Cerebellar cortex (tissue), 1 donor: Measurements from ENCODE around the gene RANBP1.

Experiments used
- DNase-seq: peaks from one replicate; pipeline ENCODE4 v3.0.0-alpha.2; 2015; ENCODE audit warnings: low spot score

Gene RANBP1

GRCh38 chr22:20138417-20138738 lies 22.5 kb downstream of the RANBP1 start:
- no peak for DNase-seq

DNA sequence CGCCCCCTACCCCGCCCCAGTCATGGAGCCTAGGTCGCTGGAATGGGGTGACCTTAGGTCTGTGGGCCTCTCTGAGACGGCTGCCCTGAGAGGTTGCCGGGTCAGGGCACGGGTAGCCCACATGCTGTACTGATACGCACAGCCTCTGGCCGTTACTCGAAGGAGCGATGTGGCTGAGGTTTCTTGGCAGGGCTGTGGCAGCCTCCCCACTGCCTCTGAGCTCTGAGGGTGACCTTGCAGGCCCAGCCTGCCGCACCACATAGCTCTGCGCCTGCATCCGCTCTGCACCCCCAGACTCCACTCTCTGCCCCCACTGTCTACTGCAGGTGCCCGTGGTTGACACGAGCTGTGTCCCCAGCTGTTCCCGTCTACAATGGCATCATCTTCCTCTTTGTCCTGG lies 23.0 kb downstream of the RANBP1 start:
- DNase-seq: no peak

- DNase-seq: no peak
These were observed 23.6 kb downstream of the RANBP1 start for GRCh38 chr22:20139391-20140106.

DNA sequence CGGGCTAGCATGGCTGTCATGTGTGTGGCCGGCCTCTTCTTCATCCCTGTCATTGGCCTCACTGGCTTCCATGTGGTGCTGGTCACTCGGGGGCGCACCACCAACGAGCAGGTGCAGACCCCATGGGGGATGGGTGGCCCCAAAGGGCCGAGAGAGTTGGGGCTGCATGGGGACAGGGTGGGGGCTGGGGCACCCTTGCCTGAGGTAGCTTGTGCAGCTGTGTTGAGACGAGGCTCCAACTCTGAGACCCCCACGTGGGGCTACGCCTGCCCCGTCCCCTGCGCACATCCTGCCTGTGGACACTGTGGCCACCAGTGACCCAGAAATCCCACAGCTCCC lies 24.2 kb downstream of the RANBP1 start:
- no peak for DNase-seq

GRCh38 chr22:20140521-20140964 lies 24.6 kb downstream of the RANBP1 start:
- DNase-seq: no peak

DNA sequence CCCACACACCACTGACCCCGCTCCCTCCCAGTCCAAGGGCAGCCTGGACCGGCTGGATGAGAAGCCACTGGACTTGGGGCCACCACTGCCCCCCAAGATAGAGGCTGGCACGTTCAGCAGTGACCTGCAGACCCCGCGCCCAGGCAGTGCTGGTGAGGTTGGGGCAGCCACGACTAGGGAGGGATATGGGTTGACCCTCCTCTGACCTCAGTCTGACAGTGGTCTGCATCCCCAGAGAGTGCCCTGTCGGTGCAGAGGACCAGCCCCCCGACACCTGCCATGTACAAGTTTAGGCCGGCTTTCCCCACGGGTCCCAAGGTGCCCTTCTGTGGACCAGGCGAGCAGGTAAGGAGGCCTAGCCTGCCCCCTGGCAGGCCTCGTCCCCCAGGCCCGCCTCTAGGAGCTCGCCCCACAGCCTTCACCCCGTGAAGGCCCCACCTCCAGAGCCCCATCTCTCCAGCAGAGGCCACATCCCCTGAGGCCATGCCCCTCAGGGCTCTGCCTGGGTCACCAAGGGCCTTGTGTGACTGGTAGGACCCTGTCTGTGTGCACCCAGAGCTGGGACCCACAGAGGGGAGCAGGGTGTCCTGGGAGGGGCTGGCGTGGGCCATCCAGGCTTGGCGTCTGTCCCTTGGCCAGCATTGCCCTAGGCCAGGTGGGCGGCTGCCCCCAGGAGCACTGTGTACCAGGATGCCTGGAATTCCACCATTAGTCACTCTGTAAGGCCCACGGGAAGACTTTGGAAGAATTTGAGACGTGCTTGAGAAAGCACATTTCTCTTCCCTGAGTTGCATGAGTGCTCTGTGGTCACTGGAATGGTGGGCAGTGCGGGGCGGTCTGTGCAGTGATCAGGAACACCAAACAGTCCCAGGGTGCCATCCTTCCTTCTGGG lies 25.5 kb downstream of the RANBP1 start:
- DNase-seq: no peak

DNA sequence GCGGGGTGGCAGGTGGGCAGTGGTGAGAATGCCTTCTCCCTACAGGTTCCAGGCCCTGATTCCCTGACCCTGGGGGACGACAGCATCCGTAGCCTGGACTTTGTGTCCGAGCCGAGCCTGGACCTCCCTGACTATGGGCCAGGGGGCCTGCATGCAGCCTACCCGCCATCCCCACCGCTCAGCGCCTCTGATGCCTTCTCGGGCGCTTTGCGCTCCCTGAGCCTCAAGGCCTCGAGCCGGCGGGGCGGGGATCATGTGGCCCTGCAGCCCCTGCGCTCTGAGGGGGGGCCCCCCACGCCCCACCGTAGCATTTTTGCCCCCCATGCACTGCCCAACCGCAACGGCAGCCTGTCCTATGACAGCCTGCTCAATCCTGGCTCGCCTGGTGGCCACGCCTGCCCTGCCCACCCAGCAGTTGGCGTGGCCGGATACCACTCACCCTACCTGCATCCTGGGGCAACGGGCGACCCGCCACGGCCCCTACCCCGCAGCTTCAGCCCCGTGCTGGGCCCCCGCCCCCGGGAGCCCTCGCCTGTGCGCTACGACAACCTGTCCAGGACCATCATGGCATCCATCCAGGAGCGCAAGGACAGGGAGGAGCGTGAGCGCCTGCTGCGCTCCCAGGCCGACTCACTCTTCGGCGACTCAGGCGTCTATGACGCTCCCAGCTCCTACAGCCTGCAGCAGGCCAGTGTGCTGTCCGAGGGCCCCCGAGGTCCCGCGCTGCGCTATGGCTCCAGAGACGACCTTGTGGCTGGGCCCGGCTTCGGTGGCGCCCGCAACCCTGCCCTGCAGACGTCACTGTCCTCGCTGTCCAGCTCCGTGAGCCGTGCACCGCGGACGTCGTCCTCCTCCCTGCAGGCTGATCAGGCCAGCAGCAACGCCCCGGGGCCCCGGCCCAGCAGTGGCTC lies 27.1 kb downstream of the RANBP1 start:
- no peak for DNase-seq

- DNase-seq: peak; percentile 68
These were observed 28.2 kb downstream of the RANBP1 start for GRCh38 chr22:20143883-20144665.

DNA sequence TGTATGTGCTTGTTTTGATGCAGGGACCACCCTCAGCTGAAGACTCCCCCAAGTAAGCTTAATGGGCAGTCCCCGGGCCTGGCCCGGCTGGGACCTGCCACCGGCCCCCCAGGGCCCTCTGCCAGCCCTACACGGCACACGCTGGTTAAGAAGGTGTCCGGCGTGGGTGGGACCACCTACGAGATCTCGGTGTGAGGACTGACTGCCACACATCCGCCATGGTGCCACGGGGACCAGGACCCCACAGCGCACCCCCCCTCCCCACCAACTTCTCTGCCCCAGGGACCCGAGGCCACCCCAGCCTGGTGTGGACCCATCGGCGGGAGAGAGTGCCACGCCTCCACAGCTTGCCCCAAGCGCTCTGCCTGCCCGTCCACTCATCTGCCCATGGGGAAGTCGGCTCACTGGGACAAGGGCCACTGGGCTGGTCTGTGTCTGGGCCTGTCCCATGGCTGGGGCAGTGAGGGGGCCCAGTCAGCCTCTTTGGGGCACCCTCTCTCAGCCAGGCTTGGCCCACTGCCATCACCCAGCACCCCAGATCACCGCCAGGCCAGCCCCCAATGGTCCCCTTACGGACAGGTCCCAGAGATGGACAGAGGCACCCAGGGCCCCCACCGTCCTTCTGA lies 29.4 kb downstream of the RANBP1 start:
- DNase-seq: no peak

DNA sequence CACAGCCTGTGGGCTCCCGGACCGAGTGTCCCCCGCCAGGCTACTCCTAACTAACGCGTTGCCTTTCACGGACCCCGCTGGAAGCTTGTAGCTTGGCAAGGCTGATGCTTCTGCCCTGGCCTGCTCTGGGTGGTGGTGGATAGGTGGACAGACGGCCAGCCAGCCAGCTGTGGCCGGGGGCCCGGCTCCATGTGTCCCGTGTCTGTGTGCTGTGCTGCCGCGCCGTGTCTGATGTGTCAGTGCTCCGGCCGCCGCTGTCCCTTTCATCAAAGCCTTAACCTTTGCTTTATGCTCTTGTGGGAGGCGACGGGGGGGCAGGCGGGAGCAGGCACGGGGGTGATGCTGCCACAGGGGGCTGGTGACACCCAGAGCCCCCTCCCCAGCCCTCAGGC lies 29.9 kb downstream of the RANBP1 start:
- DNase-seq: no peak

DNA sequence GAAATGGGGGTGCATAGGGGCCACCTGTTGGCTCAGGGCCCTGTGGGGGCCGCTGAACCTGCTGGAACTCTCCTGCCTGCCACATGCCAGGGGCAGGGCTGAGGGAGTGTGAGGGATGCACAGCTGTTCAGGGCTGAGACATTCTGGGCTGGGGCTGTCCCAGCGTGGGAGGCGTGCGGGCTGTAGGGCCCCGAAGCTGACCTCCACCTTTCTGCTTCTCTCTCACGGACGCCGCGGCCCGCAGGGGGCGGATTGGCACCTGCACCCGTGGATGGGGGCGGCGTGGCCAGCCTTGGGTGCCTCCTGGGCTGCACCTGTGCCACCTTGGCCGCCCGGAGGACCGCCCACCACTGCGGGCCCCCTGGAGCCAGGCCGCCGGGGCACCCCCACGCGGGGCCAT lies 30.9 kb downstream of the RANBP1 start:
- no peak for DNase-seq

DNA sequence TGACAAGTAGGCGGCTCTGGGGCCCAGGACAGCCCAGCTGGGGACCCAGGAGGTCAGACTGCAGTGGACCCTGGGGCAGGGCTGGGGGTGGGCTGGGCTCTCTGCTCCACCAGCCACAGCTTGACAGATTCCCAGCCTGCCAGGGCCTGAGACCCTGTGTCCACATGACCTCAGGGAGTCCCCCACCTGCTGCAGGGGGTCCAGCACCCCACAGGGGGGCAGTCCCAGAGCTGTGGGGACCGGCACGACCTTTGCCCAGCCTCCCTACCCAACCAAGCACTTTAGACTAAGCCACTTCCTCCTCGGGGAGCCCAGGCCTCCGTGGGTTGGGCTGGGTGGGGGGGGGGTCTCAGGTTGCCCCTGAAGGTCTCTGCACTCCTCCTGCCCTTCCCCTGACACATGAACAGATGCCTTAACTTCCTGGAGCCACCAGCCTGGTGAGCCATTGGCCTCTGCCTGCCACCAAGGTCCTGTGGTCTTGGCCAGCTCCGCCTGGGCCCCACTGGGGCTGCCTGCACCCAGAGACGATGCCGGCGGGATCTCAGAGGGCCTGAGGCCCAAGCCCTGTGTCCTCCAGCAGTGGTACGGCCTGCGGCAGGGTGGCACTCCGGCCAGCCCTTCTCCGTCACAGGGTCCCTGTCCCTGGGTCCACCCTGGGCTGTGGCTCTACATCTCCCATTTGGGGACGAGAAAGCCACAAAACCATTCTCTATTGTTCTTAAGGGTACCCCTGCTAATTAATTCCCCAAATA lies 31.5 kb downstream of the RANBP1 start:
- DNase-seq: no peak

- DNase-seq: no peak
These were observed 32.5 kb downstream of the RANBP1 start for GRCh38 chr22:20148414-20148813.

DNA sequence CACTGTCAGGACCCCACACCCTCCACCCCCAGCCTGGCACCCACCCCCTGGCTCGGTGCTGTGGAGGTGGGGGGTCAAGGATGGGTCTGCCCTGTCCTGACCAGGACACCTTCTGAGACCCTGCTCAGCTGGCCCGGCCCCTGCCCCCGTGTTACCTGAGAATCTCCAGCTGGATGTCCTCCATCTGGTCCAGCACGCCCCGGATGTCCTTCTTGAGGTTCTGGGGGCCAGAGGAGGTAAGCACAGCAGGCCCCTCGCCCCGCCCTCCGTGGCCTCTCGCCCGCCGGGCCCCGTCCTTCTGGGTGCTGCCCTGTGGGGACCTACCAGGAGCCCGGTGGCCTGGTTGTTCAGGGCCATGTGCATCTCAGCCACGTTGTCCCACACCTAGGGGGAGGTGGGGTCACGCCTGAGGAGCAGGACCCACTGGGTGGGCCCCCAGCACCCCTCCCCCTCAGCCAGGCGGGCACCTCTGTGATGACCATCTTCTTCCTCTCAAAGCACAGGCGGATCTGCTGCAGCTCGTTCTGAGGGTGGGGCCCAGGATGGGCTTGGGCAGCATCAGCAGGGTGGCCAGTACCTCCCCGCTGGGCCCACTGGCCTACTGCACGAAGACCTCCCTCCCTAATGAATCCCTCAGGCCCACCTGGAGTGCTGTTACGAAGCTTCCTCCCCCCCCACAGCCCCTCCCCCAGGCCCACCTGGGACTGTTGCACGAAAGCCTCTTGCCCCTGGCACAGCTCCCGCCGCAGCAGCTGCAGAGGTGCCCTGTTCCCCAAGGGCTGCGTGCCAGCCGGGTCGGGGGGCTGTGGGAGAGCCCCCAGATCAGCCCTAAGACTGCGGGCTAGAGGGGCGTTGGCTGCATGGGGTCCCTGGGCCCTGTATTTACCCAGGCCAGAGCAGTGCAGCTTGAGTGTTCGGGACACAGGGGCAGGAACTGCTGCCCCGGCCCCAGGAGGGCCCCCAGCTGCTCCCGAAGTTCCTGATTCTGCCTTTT lies 33.6 kb downstream of the RANBP1 start:
- no peak for DNase-seq

DNA sequence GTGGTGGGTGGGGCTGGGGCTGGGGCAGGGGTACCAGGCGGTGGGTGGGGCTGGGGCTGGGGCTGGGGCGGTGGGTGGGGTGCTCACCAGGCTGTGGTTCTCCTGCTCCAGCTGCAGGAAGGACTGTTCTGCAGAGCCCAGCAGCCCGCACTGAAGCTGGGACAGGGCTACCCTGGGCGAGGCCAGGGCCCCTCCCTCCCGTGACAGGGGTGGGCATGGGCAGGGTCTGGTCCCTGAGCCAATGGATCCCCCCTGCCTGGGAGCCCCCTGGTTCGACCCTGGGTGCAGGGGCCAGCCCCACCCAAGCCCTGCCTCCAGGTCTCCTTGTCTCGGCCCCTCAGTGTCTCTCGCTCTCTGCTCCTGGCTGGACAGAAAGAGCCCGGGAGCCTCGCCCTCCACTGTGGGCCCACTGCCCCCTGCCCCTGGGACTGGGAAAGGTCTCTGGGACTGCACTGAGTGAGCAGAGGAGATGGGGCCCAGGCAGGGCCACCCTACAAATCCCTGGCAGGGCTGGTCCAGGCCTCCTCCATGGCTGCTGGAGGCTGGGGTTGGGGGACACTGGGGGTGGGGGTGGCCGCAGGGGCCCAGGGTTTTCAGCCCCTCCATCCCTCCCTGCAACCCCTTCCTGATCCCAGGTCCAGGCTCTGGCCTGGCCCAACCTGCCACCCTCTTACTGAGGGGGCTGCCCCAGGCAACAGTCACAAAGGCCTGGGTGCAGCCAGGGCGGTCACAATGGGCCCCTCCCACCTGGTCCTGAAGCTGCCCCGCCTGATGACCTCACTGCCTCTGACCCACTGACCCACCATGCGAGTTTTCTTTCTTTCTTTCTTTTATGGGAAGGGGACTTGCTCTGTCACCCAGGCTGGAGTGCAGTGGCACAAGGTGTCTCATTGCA lies 34.7 kb downstream of the RANBP1 start, which contains the start of gene CCDC188:
Gene CCDC188, minus strand, starts transcription at position 675 of the 895 bp plus-strand sequence. Its CDS starts 69 bp downstream, at position 606.
- DNase-seq: no peak

DNA sequence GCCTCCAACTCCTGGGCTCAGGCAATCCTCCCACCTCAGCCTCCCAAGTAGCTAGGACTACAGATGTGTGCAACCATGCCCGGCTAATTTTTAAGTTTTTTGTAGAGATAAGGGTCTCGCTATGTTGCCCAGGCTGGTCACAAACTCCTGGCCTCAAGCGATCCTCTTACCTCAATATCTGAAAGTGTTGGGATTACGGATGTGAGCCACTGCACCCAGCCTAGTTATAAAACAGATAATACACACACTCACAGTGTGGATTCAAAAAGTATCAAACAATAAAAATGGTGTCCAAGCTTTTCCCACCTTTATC lies 35.3 kb downstream of the RANBP1 start:
- DNase-seq: no peak

DNA sequence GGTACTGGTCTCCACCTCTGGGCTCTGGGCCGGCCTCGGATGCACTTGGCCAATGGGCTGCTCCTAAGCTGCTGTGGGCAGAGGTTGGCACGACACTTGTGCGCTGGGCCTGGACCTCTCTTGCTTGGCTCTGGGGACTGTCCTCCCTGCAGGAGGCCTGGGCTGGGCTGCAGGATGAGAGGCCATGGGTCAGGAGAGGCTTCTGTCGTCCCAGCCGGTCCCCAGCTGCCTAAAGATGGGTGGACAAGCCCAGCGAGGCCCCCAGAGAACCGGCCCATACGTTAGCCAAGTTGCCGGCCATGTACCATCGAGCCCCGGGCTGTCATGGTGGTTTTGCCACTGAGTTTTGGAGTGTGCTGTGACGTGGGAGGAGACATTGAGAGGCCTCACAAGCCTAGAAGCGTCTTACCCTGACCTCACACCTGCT lies 36.6 kb downstream of the RANBP1 start:
- no peak for DNase-seq

GRCh38 chr22:20153945-20154344 lies 38.0 kb downstream of the RANBP1 start:
- DNase-seq: peak; percentile 45
